ENCODE results near the gene ADAM12. TPM values are rescaled to one million over a fixed set of nuclear protein-coding genes. Genes with fewer than 3 reads are reported as not detected.

Gene ADAM12
- total and polyA plus RNA-seq, 10 of the 15 experiments (the other 5 are each of a cell fraction or from before 2014, with no cell fraction given): under 0.01 to 0.62 (median 0.04) TPM; not detected in 5

GRCh38 chr10:126126023-126126422 lies 262.3 kb downstream of the ADAM12 start:
- no peaks in the 10 kb centered on the region for H3K79me2 ChIP-seq (ENCODE audit: control insufficient read depth, insufficient read depth, low read length)
- in situ Hi-C loops (cut with MboI): no loop called here
- DNase-seq (ENCODE audit: low read depth, low spot score): no peak
- SMC1A ChIA-PET (ENCODE audit: uncharacterized antibody, unreplicated experiment): no interaction called here
- CTCF ChIA-PET: no interaction called here
- H3K4me2 ChIP-seq (ENCODE audit: control insufficient read depth, insufficient read depth): no peak overlapping the region
- TF ChIP-seq WRNIP1 (IDR thresholded peaks at IDR 0.05; ENCODE audit: borderline replicate concordance, low read depth, low read length) (no peak), ATF7 (IDR thresholded peaks at IDR 0.05; ENCODE audit: low read depth) (no peak), MYB (IDR thresholded peaks at IDR 0.05; ENCODE audit: borderline replicate concordance, low read depth, low read length) (no peak), POLR2A (IDR thresholded peaks at IDR 0.05; ENCODE audit: low read depth, low read length) (no peak)
- no peak overlapping the region for H2AFZ ChIP-seq (ENCODE audit: control insufficient read depth, low read depth, low read length)
- intact Hi-C loops (cut with micrococcal nuclease; ENCODE audit: unreplicated experiment): no loop called here
- no peaks in the 10 kb centered on the region for H3K9me3 ChIP-seq (replicated peaks; ENCODE audit: control insufficient read depth, insufficient read depth, low read length)
- RAD21 ChIA-PET (ENCODE audit: unreplicated experiment): no interaction called here
- H3K4me1 ChIP-seq (ENCODE audit: control insufficient read depth, insufficient read depth, low read length): no peaks in the 10 kb centered on the region
- no peak overlapping the region for H3K27ac ChIP-seq (ENCODE audit: control insufficient read depth, insufficient read depth)
- H4K20me1 ChIP-seq (ENCODE audit: control insufficient read depth, insufficient read depth): no peaks in the 10 kb centered on the region
- no peaks in the 10 kb centered on the region for H3K36me3 ChIP-seq (ENCODE audit: control insufficient read depth in 2 of 2, insufficient read depth in 2 of 2, low read length in 1 of 2)
- no TSS peak for BruUV-seq (replicated peaks)
- no peaks in the 10 kb centered on the region for H3K27me3 ChIP-seq (replicated peaks in 1 of 2; ENCODE audit: control insufficient read depth in 2 of 2, insufficient read depth in 2 of 2, low read length in 1 of 2)
- FAIRE-seq: no peak
- H3K4me3 ChIP-seq: no peak overlapping the region
- ATAC-seq: no peak
- no peak overlapping the region for H3K9ac ChIP-seq (ENCODE audit: control insufficient read depth, insufficient read depth, low read length)
- 30% methylated on average over 5 of the region's 5 CpGs for WGBS (ENCODE audit: insufficient coverage, insufficient replicate concordance, low lambda C conversion rate, missing lambda C conversion rate)
- POLR2A ChIA-PET: no interaction called here

DNA sequence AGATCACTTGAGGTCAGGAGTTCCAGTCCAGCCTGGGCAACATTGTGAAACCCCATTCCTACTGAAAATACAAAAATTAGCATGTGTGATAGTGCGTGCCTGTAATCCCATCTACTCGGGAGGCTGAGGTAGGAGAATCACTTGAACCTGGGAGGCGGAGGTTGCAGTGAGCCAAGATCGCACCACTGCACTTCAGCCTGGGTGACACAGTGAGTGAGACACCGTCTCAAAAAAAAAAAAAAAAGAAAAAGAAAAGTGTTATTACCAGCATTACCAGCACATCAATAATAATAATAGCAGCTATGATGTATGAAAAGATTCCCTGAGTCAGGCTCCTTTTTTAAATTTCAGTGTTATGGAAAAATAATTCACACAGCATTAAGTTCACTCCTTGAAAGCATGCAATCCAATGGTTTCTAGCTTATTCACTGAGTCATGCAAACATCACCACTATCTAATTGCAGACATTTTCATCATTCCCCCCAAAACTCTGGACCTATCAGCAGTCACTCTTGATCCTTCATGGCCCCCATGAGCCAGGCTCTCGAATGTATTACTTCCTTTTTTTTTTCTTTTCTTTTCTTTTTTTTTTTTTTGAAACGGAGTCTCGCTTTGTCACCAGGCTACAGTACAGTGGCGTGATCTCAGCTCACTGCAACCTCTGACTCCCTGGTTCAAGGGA lies 263.5 kb downstream of the ADAM12 start:
- in situ Hi-C loops (cut with MboI): no loop called here
- Histone ChIP-seq H3K79me2 (ENCODE audit: control insufficient read depth, insufficient read depth, low read length) (no peaks in the 10 kb centered on the region), H4K20me1 (ENCODE audit: control insufficient read depth, insufficient read depth) (no peaks in the 10 kb centered on the region), H3K27me3 (replicated peaks in 1 of 2; ENCODE audit: control insufficient read depth in 2 of 2, insufficient read depth in 2 of 2, low read length in 1 of 2) (no peaks in the 10 kb centered on the region), H3K4me1 (ENCODE audit: control insufficient read depth, insufficient read depth, low read length) (no peaks in the 10 kb centered on the region), H3K4me2 (ENCODE audit: control insufficient read depth, insufficient read depth) (no peak overlapping the region), H3K9ac (ENCODE audit: control insufficient read depth, insufficient read depth, low read length) (no peak overlapping the region), H2AFZ (ENCODE audit: control insufficient read depth, low read depth, low read length) (no peak overlapping the region), H3K4me3 (no peak overlapping the region), H3K36me3 (ENCODE audit: control insufficient read depth in 2 of 2, insufficient read depth in 2 of 2, low read length in 1 of 2) (no peaks in the 10 kb centered on the region), H3K27ac (ENCODE audit: control insufficient read depth, insufficient read depth) (no peak overlapping the region), H3K9me3 (replicated peaks; ENCODE audit: control insufficient read depth, insufficient read depth, low read length) (no peaks in the 10 kb centered on the region)
- SMC1A ChIA-PET (ENCODE audit: uncharacterized antibody, unreplicated experiment): no interaction called here
- FAIRE-seq: no peak
- 42% methylated on average over 6 of the region's 9 CpGs for WGBS (ENCODE audit: insufficient coverage, insufficient replicate concordance, low lambda C conversion rate, missing lambda C conversion rate)
- no peak for ATAC-seq
- CTCF ChIA-PET: no interaction called here
- BruUV-seq (replicated peaks): no TSS peak
- no peak for DNase-seq (ENCODE audit: low read depth, low spot score)
- POLR2A ChIA-PET: no interaction called here
- intact Hi-C loops (cut with micrococcal nuclease; ENCODE audit: unreplicated experiment): no loop called here
- RAD21 ChIA-PET (ENCODE audit: unreplicated experiment): no interaction called here
- TF ChIP-seq PAX8 (IDR thresholded peaks at IDR 0.05): no peak
- no peak for TF ChIP-seq STAT1 (conservative IDR thresholded peaks at IDR 0.05)
- TF ChIP-seq, protein P1, sequence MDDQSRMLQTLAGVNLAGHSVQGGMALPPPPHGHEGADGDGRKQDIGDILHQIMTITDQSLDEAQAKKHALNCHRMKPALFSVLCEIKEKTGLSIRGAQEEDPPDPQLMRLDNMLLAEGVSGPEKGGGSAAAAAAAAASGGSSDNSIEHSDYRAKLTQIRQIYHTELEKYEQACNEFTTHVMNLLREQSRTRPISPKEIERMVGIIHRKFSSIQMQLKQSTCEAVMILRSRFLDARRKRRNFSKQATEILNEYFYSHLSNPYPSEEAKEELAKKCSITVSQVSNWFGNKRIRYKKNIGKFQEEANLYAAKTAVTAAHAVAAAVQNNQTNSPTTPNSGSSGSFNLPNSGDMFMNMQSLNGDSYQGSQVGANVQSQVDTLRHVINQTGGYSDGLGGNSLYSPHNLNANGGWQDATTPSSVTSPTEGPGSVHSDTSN (IDR thresholded peaks at IDR 0.05; ENCODE audit: insufficient replicate concordance, low read depth, low read length): no peak
- no peak for TF ChIP-seq ATF7 (IDR thresholded peaks at IDR 0.05; ENCODE audit: low read depth)
- no peak for TF ChIP-seq STAT3 (IDR thresholded peaks at IDR 0.05; ENCODE audit: low read depth, low read length)
- no peak for TF ChIP-seq SUPT20H (IDR thresholded peaks at IDR 0.05; ENCODE audit: borderline replicate concordance, control insufficient read depth, low read depth, low read length)
- no peak for TF ChIP-seq EZH2 (IDR thresholded peaks at IDR 0.05; ENCODE audit: borderline replicate concordance, control insufficient read depth, low read depth, low read length)
- no peak for TF ChIP-seq ZNF622 (IDR thresholded peaks at IDR 0.05)
- no peak for TF ChIP-seq SPI1 (IDR thresholded peaks at IDR 0.05; ENCODE audit: borderline replicate concordance, insufficient read depth, low read depth, low read length)
- no peak for TF ChIP-seq POLR2AphosphoS2 (IDR thresholded peaks at IDR 0.05; ENCODE audit: low read depth, low read length)
- TF ChIP-seq MYC (IDR thresholded peaks at IDR 0.05; ENCODE audit: insufficient read depth, insufficient read length, insufficient replicate concordance, low read length, severe bottlenecking): no peak
- TF ChIP-seq RFX5 (IDR thresholded peaks at IDR 0.05; ENCODE audit: low read depth, low read length): no peak
- TF ChIP-seq CBX5 (IDR thresholded peaks at IDR 0.05; ENCODE audit: low read depth): no peak
- no peak for TF ChIP-seq ZSCAN29 (IDR thresholded peaks at IDR 0.05)

Data from GM12878 (cell line).